ENCODE results near the gene LYSMD3. TPM values are rescaled to one million over a fixed set of nuclear protein-coding genes. Genes with fewer than 3 reads are reported as not detected.

The LYSMD3 gene
- total RNA-seq, 3 donors from 2014 or later (not counting 1 experiment from before 2014, with no cell fraction given): 15.2 to 27.9 (median 19.5) TPM

DNA sequence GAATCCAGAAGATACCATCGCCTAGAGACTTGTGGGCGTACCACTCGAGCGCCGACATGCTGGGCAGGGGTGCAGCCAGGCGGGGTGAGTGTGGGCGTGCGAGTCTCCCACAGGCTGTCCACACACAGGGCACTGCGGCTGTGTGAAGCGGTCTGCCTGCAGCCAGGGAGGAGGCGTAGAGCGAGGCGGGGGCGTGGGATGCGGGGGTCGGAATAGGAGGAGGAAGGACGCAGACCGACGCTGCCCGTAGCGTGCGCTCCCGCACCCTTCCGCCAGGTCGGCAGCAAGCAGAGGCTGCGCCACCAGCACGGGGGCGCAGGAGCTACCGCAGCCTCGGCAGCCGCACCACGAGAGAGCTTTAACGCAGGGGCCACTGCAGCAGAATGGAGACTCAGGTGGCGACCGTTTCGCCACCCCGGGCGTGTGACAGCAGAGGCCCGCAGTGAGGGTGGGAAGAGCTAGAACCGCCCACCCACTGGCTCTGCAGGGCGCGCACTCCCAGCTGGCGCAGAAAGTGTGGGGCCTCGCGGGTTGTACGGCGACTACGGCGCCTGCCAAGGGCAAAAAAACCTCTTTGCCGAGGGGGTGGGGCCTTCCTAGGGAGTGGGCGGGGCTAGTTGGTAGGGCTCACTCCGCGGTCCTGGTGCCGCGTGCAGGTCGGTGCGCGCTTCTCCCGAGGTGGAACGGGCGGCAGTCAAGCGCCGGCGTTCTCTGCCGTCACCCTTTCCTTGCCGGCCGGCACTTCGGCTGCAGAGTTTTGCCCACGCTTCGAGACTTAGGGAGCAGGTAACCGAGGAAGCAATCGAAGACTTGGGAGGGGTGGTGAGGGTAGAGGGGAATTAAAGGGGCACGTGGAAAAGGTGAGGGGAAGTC is 54.9 kb downstream of the LYSMD3 start, which contains the start of the genes MBLAC2 and POLR3G:
TSS of gene MBLAC2 (minus strand) at position 537 of the 873 bp plus-strand sequence. CDS start at position 58, 479 bp downstream.
TSS of gene POLR3G (plus strand) at position 630 of the 873 bp plus-strand sequence. CDS start 10,704 bp downstream, outside the sequence.
- Mint-ChIP-seq H3K27ac (peak within 1 kb of the TSS; percentile 87 to 93), H3K4me1 (peaks cover 38 to 42% of the 10 kb centered on the region in 2 donors), H3K4me3 (peak within 1 kb of the TSS; percentile 98), H3K36me3 (no peaks in the 10 kb centered on the region), H3K9me3 (no peaks in the 10 kb centered on the region), H3K27me3 (ENCODE audit: low read depth in 2 of 2) (no peaks in the 10 kb centered on the region)
- H3K4me1 ChIP-seq (ENCODE audit: control insufficient read depth, insufficient read depth, low read length): peaks cover 15% of the 10 kb centered on the region
- no peaks in the 10 kb centered on the region for H3K27me3 ChIP-seq (ENCODE audit: control insufficient read depth, insufficient read depth, low read length)
- peak within 1 kb of the TSS; percentile 92 for H3K4me3 ChIP-seq (ENCODE audit: low read length)
- TF ChIP-seq, protein P1, sequence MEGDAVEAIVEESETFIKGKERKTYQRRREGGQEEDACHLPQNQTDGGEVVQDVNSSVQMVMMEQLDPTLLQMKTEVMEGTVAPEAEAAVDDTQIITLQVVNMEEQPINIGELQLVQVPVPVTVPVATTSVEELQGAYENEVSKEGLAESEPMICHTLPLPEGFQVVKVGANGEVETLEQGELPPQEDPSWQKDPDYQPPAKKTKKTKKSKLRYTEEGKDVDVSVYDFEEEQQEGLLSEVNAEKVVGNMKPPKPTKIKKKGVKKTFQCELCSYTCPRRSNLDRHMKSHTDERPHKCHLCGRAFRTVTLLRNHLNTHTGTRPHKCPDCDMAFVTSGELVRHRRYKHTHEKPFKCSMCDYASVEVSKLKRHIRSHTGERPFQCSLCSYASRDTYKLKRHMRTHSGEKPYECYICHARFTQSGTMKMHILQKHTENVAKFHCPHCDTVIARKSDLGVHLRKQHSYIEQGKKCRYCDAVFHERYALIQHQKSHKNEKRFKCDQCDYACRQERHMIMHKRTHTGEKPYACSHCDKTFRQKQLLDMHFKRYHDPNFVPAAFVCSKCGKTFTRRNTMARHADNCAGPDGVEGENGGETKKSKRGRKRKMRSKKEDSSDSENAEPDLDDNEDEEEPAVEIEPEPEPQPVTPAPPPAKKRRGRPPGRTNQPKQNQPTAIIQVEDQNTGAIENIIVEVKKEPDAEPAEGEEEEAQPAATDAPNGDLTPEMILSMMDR (IDR thresholded peaks at IDR 0.05): peak; percentile 38
- H3K9me3 ChIP-seq (ENCODE audit: control insufficient read depth, insufficient read depth, low read length): no peaks in the 10 kb centered on the region
- ATAC-seq (peak; percentile 89 to 96 (median 91)), DNase-seq (peak; percentile 83 to 95)
- intact Hi-C loops (cut with micrococcal nuclease): loop anchor here (1.0 kb wide), 2 partner anchors 54 to 65 kb away; partner anchors contain the start of gene CETN3
- WGBS (ENCODE audit: insufficient coverage): under 1% methylated on average over 73 of the region's 73 CpGs
- H3K36me3 ChIP-seq (ENCODE audit: control insufficient read depth, insufficient read depth, low read length): no peaks in the 10 kb centered on the region
- peak within 1 kb of the TSS; percentile 65 for H3K27ac ChIP-seq (ENCODE audit: low read length)

DNA sequence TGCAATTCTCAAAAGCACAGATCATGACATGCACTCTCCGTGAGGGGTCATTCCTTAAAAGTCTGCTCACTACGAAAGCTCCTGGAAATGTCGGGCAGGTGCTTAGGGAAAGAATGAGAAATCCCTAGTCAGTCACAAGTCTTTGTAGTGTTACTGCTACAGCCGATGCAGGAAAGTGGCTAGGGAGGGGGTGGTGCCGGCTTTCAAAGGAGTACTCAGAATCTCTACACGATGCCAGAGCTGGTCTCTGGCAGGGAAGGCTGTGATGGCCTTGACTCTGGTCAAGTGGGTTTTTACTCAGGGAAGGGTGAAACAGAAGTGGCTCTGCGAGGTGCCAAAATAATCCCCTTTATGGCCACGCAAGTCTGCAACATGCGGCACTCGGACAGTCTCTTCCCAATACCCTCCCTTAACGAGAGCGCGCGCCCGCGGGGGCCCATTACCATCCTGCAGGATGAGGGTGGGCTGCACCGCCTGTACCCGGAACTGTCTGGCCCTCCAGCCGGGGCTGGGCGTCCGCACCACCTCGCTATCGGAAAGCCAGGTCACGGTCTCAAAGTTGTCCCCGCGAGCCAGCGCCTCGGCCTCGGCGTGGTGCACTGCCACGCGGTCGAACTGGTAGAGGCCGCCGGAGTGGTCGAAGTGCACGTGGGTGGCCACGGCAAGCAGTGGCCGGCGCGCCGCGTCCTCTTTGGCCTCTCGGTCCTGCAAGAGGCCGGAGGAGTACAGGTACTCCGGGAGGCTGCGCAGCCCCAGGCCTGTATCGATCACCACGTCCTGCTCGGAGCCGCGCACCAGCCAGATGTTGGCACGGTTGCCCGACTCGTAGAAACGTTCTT is 55.8 kb downstream of the LYSMD3 start:
- no peaks in the 10 kb centered on the region for H3K9me3 ChIP-seq (ENCODE audit: control insufficient read depth, insufficient read depth, low read length)
- DNase-seq: peak in 1 of 2 donors; percentile 30
- Mint-ChIP-seq H3K27me3 (ENCODE audit: low read depth in 2 of 2) (no peaks in the 10 kb centered on the region), H3K4me1 (peaks cover 38 to 45% of the 10 kb centered on the region in 2 donors), H3K27ac (peak overlapping the region; percentile 87 to 93), H3K4me3 (peak overlapping the region; percentile 98), H3K9me3 (no peaks in the 10 kb centered on the region), H3K36me3 (peaks cover under 1% of the 10 kb centered on the region)
- no peaks in the 10 kb centered on the region for H3K36me3 ChIP-seq (ENCODE audit: control insufficient read depth, insufficient read depth, low read length)
- peak overlapping the region; percentile 65 for H3K27ac ChIP-seq (ENCODE audit: low read length)
- intact Hi-C loops (cut with micrococcal nuclease): loop anchor here (1.0 kb wide), 2 partner anchors 55 to 64 kb away; partner anchors contain the start of gene CETN3
- WGBS (ENCODE audit: insufficient coverage): under 1% methylated on average over 56 of the region's 56 CpGs
- TF ChIP-seq, protein P1 (IDR thresholded peaks at IDR 0.05): no peak
- H3K4me1 ChIP-seq (ENCODE audit: control insufficient read depth, insufficient read depth, low read length): peaks cover 15% of the 10 kb centered on the region
- no peaks in the 10 kb centered on the region for H3K27me3 ChIP-seq (ENCODE audit: control insufficient read depth, insufficient read depth, low read length)
- ATAC-seq: peak in 2 of 3 donors; percentile 3 to 9
- peak overlapping the region; percentile 92 for H3K4me3 ChIP-seq (ENCODE audit: low read length)

DNA sequence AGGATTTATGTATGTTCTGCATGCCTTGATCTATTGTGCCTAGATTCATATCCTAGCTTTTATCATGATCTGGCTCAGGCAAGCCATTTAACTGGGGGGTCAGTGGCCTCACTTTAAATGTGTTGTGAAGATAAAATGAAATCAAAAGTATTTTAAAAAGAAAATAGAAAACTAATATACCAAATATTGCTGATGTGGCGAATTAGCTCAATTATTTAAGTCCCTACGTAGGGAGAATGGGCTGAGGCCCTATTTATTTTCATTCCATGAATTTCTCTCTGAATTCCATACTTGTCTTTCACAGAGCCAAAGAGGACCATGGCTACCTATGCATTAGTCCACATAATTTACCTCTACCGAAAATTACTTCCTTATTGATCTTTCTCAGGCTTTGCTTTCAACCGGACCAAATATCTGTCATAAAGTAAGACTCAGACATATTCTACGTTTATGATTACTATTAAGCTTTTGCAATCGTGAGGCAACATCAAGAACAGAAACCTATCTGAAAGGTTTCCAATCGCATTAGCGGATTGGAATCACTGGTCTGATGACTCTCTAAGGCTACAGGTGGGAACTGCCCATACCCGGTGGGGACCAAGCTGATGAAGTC is 56.5 kb downstream of the LYSMD3 start:
- Mint-ChIP-seq H3K36me3 (peaks cover 8% of the 10 kb centered on the region), H3K4me1 (peaks cover 38 to 50% of the 10 kb centered on the region in 2 donors), H3K9me3 (no peaks in the 10 kb centered on the region), H3K27ac (peak overlapping the region; percentile 87 to 93), H3K27me3 (ENCODE audit: low read depth in 2 of 2) (no peaks in the 10 kb centered on the region), H3K4me3 (peak overlapping the region; percentile 98)
- Histone ChIP-seq H3K9me3 (ENCODE audit: control insufficient read depth, insufficient read depth, low read length) (no peaks in the 10 kb centered on the region), H3K4me1 (ENCODE audit: control insufficient read depth, insufficient read depth, low read length) (peaks cover 15% of the 10 kb centered on the region), H3K27me3 (ENCODE audit: control insufficient read depth, insufficient read depth, low read length) (no peaks in the 10 kb centered on the region), H3K4me3 (ENCODE audit: low read length) (peak overlapping the region; percentile 92), H3K36me3 (ENCODE audit: control insufficient read depth, insufficient read depth, low read length) (no peaks in the 10 kb centered on the region), H3K27ac (ENCODE audit: low read length) (no peak overlapping the region)
- TF ChIP-seq, protein P1 (IDR thresholded peaks at IDR 0.05): no peak
- ATAC-seq: no peak
- peak in 1 of 2 donors; percentile 18 for DNase-seq
- 51% methylated on average over 9 of the region's 9 CpGs for WGBS (ENCODE audit: insufficient coverage)
- intact Hi-C loops (cut with micrococcal nuclease): no loop called here

Other genes with a start within 250 kb of the LYSMD3 start
- gene CETN3, start 119.8 kb downstream of the LYSMD3 start, total RNA-seq: 1 to 10 TPM; 3.2 to 8.5 (median 4.0) TPM
- 1 to 10 TPM; 2.9 to 4.8 (median 3.5) TPM for gene MBLAC2, start 54.8 kb downstream of the LYSMD3 start, total RNA-seq
- gene POLR3G, start 54.7 kb downstream of the LYSMD3 start, total RNA-seq: 1 to 10 TPM in 1 of 3 donors, under 1 TPM in 2; 0.40 to 1.4 (median 0.99) TPM
- gene ADGRV1, start 29.2 kb upstream of the LYSMD3 start, total RNA-seq: under 1 TPM in 2 of 3 donors, not detected in 1; 0.50 to 0.71 TPM